Spleen (tissue), 11 donors: ENCODE measurements around the gene TRIM32. TPM values are rescaled to one million over a fixed set of nuclear protein-coding genes. Genes with fewer than 3 reads are reported as not detected.

ENCODE experiments used
- DNase-seq: peaks from one replicate; pipeline ENCODE4 v3.0.0-alpha.2; 2020
- H3K27ac ChIP-seq, 8 donors: fragments of 200-600 bp; sonication (generic) in 7 of 8; 1 replicate in 4 of 8; 2 replicates in 4 of 8; pipeline versions ENCODE4 v1.5.0 to v1.8.0; 2016 to 2021; ENCODE audit warnings: inconsistent platforms in 4 of 8, mild to moderate bottlenecking in 4 of 8, moderate library complexity in 1 of 8
- H3K27me3 ChIP-seq, 7 donors: fragments of 200-600 bp; sonication (generic) in 6 of 7; replicated peaks in 1 of 7; 1 replicate in 4 of 7; 2 replicates in 3 of 7; pipeline versions ENCODE4 v1.5.0 to v1.8.0; 2016 to 2021; ENCODE audit warnings: inconsistent platforms in 3 of 7, mild to moderate bottlenecking in 1 of 7
- H3K36me3 ChIP-seq, 6 donors: fragments of 200-600 bp; sonication (generic) in 5 of 6; 1 replicate in 4 of 6; 2 replicates in 2 of 6; pipeline versions ENCODE4 v1.5.0 to v1.8.0; 2016 to 2021; ENCODE audit warnings: inconsistent platforms in 2 of 6
- H3K4me1 ChIP-seq, 6 donors: fragments of 200-600 bp; sonication (generic) in 5 of 6; 1 replicate in 3 of 6; 2 replicates in 3 of 6; pipeline versions ENCODE4 v1.5.0 to v1.8.0; 2016 to 2021; ENCODE audit warnings: inconsistent platforms in 3 of 6
- H3K4me3 ChIP-seq, 8 donors: fragments of 200-600 bp; sonication (generic) in 7 of 8; 1 replicate in 4 of 8; 2 replicates in 4 of 8; pipeline versions ENCODE4 v1.5.0 to v1.8.0; 2016 to 2021; ENCODE audit warnings: inconsistent platforms in 4 of 8, mild to moderate bottlenecking in 4 of 8, moderate library complexity in 2 of 8
- H3K9me3 ChIP-seq, 8 donors: fragments of 200-600 bp; sonication (generic) in 7 of 8; 1 replicate in 4 of 8; 2 replicates in 4 of 8; pipeline versions ENCODE4 v1.5.0 to v1.8.0; 2016 to 2021; ENCODE audit warnings: inconsistent platforms in 4 of 8
- CTCF ChIP-seq, 11 experiments: fragments of 200-600 bp in 7 of 11; fragments of 450-650 bp in 4 of 11; sonication (generic) in 4 of 11; IDR thresholded peaks in 8 of 11; conservative IDR thresholded peaks in 3 of 11; 1 replicate in 7 of 11; 2 replicates in 4 of 11; pipeline versions ENCODE4 v1.4.0 to v1.8.0; 2016 to 2021; ENCODE audit warnings: antibody characterized with exemption in 11 of 11, inconsistent platforms in 4 of 11, mild to moderate bottlenecking in 1 of 11
- POLR2A ChIP-seq, 3 donors: fragments of 450-650 bp; IDR thresholded peaks; one replicate each; pipeline ENCODE4 v1.5.1; 2017; ENCODE audit warnings: antibody characterized with exemption in 3 of 3, mild to moderate bottlenecking in 1 of 3
- POLR2AphosphoS5 ChIP-seq, 3 donors: sonication (generic); formaldehyde crosslinking; IDR thresholded peaks; one replicate each; pipeline ENCODE4 v1.5.1; 2017; ENCODE audit warnings: antibody characterized with exemption in 3 of 3
- WGBS, 5 donors: extraction: QIAGEN DNeasy Blood & Tissue Kit in 3 of 5; methylation state at CpG; one replicate each; pipeline versions ENCODE4 v1.1.5 to v1.1.7; 2013 to 2018; 5-methylcytosine and 5-hydroxymethylcytosine counted together
- intact Hi-C: fragments of 100-400 bp; cut with DNase I; formaldehyde crosslinking; loops from one replicate; pipeline ENCODE4 v1.15.0; 2023; ENCODE audit warnings: low total_unique reads
- polyA plus RNA-seq, 3 donors: library from polyadenylated mRNA; stranded (reverse); fragments of 200-250 nt; gene quantifications; one replicate each; pipeline ENCODE4 v1.2.1, GENCODE V29; 2013
- total RNA-seq, 7 donors: library from RNA; depleted of rRNA in 3 of 7; stranded (reverse); fragments of >200 nt in 3 of 7; fragmentation: NEBNext Ultra II Directional in 4 of 7; extraction: Animal tissue kit (Norgen Biotek cat#: 25700) in 4 of 7; gene quantifications; one replicate each; pipeline versions ENCODE4 v1.1.0 to v1.2.1, GENCODE V29; 2016 to 2021
- donor health status: healthy with polysubstance abuse.
- donor health status: DM: no; HTN: no; CAD: no; lungs with moderate emphysema.
- donor health status: DM: no; HTN: no; CAD: no.
- donor health status: Bipolar disorder and iron deficiency.
- donor health status: healthy.
- donor health status: DM: no; HTN: no; CAD: no.
- donor health status: DM: yes; HTN: yes; CAD: no.

The TRIM32 gene
- total and polyA plus RNA-seq, 10 donors, result 3.1 to 22.1 (median 17.2) TPM

- WGBS, 5 donors, result 90 to 100% (median 100%) methylated on average over 1 of the region's 1 CpG
- H3K36me3 ChIP-seq, result no peaks in the 10 kb centered on the region
- no peak for TF ChIP-seq POLR2A (IDR thresholded peaks at IDR 0.05)
- TF ChIP-seq POLR2AphosphoS5 (IDR thresholded peaks at IDR 0.05), result no peak
- no peaks in the 10 kb centered on the region for H3K9me3 ChIP-seq
- intact Hi-C loops, result no loop called here
- no peaks in the 10 kb centered on the region for H3K27me3 ChIP-seq
- H3K27ac ChIP-seq, result no peak overlapping the region
- no peak overlapping the region for H3K4me3 ChIP-seq
- DNase-seq, result no peak
- H3K4me1 ChIP-seq, result no peaks in the 10 kb centered on the region
Measured at GRCh38 chr9:116643691-116644090, 43.4 kb upstream of the TRIM32 start.

- TF ChIP-seq POLR2A (IDR thresholded peaks at IDR 0.05) (no peak), CTCF (IDR thresholded peaks at IDR 0.05 in 8 of 11, conservative IDR thresholded peaks at IDR 0.05 in 3 of 11) (no peak), POLR2AphosphoS5 (IDR thresholded peaks at IDR 0.05) (no peak)
- no peaks in the 10 kb centered on the region for H3K9me3 ChIP-seq
- no peaks in the 10 kb centered on the region for H3K4me1 ChIP-seq
- WGBS, 5 donors, result 73 to 89% (median 80%) methylated on average over 2 of the region's 2 CpGs
- no peaks in the 10 kb centered on the region for H3K36me3 ChIP-seq
- no peaks in the 10 kb centered on the region for H3K27me3 ChIP-seq
- H3K4me3 ChIP-seq, result no peak overlapping the region
- no peak for DNase-seq
- intact Hi-C loops, result no loop called here
- H3K27ac ChIP-seq, result no peak overlapping the region
Measured at GRCh38 chr9:116644091-116644688, 42.9 kb upstream of the TRIM32 start.

GRCh38 chr9:116646661-116647514, 40.2 kb upstream of the TRIM32 start:
- Histone ChIP-seq H3K27ac (no peak overlapping the region), H3K27me3 (no peaks in the 10 kb centered on the region), H3K4me3 (no peak overlapping the region), H3K36me3 (peaks cover 0 to 6% (median 0%) of the 10 kb centered on the region in 6 donors), H3K9me3 (no peaks in the 10 kb centered on the region), H3K4me1 (no peaks in the 10 kb centered on the region)
- TF ChIP-seq POLR2AphosphoS5 (IDR thresholded peaks at IDR 0.05) (no peak), POLR2A (IDR thresholded peaks at IDR 0.05) (no peak), CTCF (IDR thresholded peaks at IDR 0.05 in 8 of 11, conservative IDR thresholded peaks at IDR 0.05 in 3 of 11) (peak in 5 of 11 experiments; percentile 13 to 31 (median 24))
- intact Hi-C loops, result no loop called here
- no peak for DNase-seq
- WGBS, 5 donors, result 78 to 93% (median 85%) methylated on average over 5 of the region's 5 CpGs

- DNase-seq, result no peak
- Histone ChIP-seq H3K4me3 (no peak overlapping the region), H3K4me1 (no peaks in the 10 kb centered on the region), H3K27ac (no peak overlapping the region), H3K27me3 (no peaks in the 10 kb centered on the region), H3K36me3 (peaks cover 0 to 6% (median 0%) of the 10 kb centered on the region in 6 donors), H3K9me3 (no peaks in the 10 kb centered on the region)
- TF ChIP-seq POLR2AphosphoS5 (IDR thresholded peaks at IDR 0.05), result no peak
- TF ChIP-seq POLR2A (IDR thresholded peaks at IDR 0.05), result no peak
- TF ChIP-seq CTCF (IDR thresholded peaks at IDR 0.05 in 8 of 11, conservative IDR thresholded peaks at IDR 0.05 in 3 of 11), result no peak
- WGBS, 5 donors, result 79 to 96% (median 84%) methylated on average over 4 of the region's 4 CpGs
- intact Hi-C loops, result no loop called here
Measured at GRCh38 chr9:116647515-116647809, 39.6 kb upstream of the TRIM32 start.
